ENCODE measurements around the gene FANCC. TPM values are rescaled to one million over a fixed set of nuclear protein-coding genes. Genes with fewer than 3 reads are reported as not detected.

The FANCC gene
- polyA plus RNA-seq, 1 of the 3 experiments (the other 2 are of a cell fraction): 3.5 TPM

DNA sequence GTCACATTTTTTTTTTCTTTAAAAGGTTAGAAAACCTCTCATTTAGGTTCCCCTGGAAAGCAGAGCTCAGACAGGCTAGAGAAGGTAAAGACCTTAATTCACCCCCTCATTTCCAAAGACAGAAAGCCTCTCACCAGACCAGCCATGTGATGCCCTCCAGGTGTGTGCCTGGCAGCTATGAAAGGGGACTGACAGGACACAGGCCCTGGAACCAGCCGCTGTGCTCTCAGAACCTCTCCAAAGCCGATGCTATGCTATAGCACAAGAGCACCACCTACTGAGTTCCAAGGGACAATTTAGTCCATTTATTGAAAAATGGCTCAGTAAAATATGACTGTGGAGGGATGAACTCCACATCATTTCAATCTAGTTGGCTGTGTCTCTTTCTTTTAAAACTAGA, 48.8 kb downstream of the FANCC start:
- 7% methylated on average over 2 of the region's 2 CpGs for WGBS (ENCODE audit: low lambda C conversion rate)
- no peaks in the 10 kb centered on the region for H3F3A ChIP-seq (replicated peaks; ENCODE audit: insufficient read depth)
- H3K27ac ChIP-seq (ENCODE audit: low read depth in 2 of 2, low read length in 1 of 2): peak overlapping the region in 1 of 2 experiments; percentile 75; a peak in 2 of 4 replicates
- no peak overlapping the region for H3K4me3 ChIP-seq (ENCODE audit: low read depth in 2 of 2, low read length in 1 of 2)
- no peak overlapping the region for H3K4me2 ChIP-seq
- no peaks in the 10 kb centered on the region for H3K36me3 ChIP-seq (replicated peaks in 1 of 2; ENCODE audit: control insufficient read depth in 1 of 2, insufficient read depth in 2 of 2, low read length in 1 of 2)
- ChIA-PET CTCF (interaction anchor here (0.6 to 2.8 kb wide), 48 partner anchors 11 to 1255 kb away, joined by 3 to 49 read pairs (median 3); no protein-coding TSS in a partner anchor), POLR2A (interaction anchor here (0.5 kb wide), 1 partner anchor 52 kb away, joined by 3 read pairs; no protein-coding TSS in a partner anchor)
- H3K9me2 ChIP-seq: no peaks in the 10 kb centered on the region
- H2AFZ ChIP-seq (ENCODE audit: low read depth): no peak overlapping the region
- DNase-seq: peak; percentile 77
- H3K27me3 ChIP-seq (ENCODE audit: insufficient read depth): no peaks in the 10 kb centered on the region
- H3K4me1 ChIP-seq (ENCODE audit: control insufficient read depth in 1 of 2, insufficient read depth in 2 of 2, low read depth in 1 of 2, low read length in 1 of 2): peaks cover 0 to 34% of the 10 kb centered on the region in 2 experiments; a peak in 2 of 4 replicates
- H4K20me1 ChIP-seq (ENCODE audit: insufficient read depth): no peaks in the 10 kb centered on the region
- no peaks in the 10 kb centered on the region for H3K79me2 ChIP-seq (ENCODE audit: insufficient read depth)
- H3K9me3 ChIP-seq: no peaks in the 10 kb centered on the region
- no peak overlapping the region for H3K9ac ChIP-seq
- no peak for TF ChIP-seq ELF1 (IDR thresholded peaks at IDR 0.05)
- TF ChIP-seq, protein P1, sequence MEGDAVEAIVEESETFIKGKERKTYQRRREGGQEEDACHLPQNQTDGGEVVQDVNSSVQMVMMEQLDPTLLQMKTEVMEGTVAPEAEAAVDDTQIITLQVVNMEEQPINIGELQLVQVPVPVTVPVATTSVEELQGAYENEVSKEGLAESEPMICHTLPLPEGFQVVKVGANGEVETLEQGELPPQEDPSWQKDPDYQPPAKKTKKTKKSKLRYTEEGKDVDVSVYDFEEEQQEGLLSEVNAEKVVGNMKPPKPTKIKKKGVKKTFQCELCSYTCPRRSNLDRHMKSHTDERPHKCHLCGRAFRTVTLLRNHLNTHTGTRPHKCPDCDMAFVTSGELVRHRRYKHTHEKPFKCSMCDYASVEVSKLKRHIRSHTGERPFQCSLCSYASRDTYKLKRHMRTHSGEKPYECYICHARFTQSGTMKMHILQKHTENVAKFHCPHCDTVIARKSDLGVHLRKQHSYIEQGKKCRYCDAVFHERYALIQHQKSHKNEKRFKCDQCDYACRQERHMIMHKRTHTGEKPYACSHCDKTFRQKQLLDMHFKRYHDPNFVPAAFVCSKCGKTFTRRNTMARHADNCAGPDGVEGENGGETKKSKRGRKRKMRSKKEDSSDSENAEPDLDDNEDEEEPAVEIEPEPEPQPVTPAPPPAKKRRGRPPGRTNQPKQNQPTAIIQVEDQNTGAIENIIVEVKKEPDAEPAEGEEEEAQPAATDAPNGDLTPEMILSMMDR (IDR thresholded peaks at IDR 0.05): peak; percentile 58
- TF ChIP-seq TEAD4 (IDR thresholded peaks at IDR 0.05; ENCODE audit: borderline replicate concordance, insufficient read depth): no peak
- TF ChIP-seq FOXM1 (IDR thresholded peaks at IDR 0.05; ENCODE audit: low read depth): no peak
- TF ChIP-seq FOSL2 (IDR thresholded peaks at IDR 0.05; ENCODE audit: borderline replicate concordance, low read depth): no peak
- 0 out of 2 replicates have a peak, but pooled peaks have one; percentile 40 for TF ChIP-seq TCF12 (IDR thresholded peaks at IDR 0.05)
- TF ChIP-seq EZH2phosphoT487 (IDR thresholded peaks at IDR 0.05; ENCODE audit: borderline replicate concordance, low read depth): no peak
- TF ChIP-seq MEF2A (IDR thresholded peaks at IDR 0.05; ENCODE audit: borderline replicate concordance, low read depth): no peak
- TF ChIP-seq POLR2AphosphoS5 (IDR thresholded peaks at IDR 0.05; ENCODE audit: low read depth, low read length): no peak
- TF ChIP-seq EP300 (IDR thresholded peaks at IDR 0.05; ENCODE audit: borderline replicate concordance in 1 of 2, low read depth in 1 of 2, low read length in 1 of 2): peak in 1 of 2 experiments; percentile 97; a peak in 2 of 4 replicates
- peak; percentile 62; the same call in 1 of the 2 replicates for TF ChIP-seq RCOR1 (IDR thresholded peaks at IDR 0.05; ENCODE audit: low read length)
- TF ChIP-seq USF2 (IDR thresholded peaks at IDR 0.05; ENCODE audit: borderline replicate concordance, low read depth, low read length): no peak
- no peak for TF ChIP-seq JUND (IDR thresholded peaks at IDR 0.05)
- TF ChIP-seq FOXJ3 (CRISPR knock-in tag; IDR thresholded peaks at IDR 0.05): no peak; the same call in 1 of the 2 replicates
- TF ChIP-seq SMC3 (IDR thresholded peaks at IDR 0.05; ENCODE audit: low read depth, low read length): peak; percentile 81
- no peak for TF ChIP-seq ZBTB33 (IDR thresholded peaks at IDR 0.05; ENCODE audit: borderline replicate concordance, low read depth)
- TF ChIP-seq GATA2 (CRISPR knock-in tag; IDR thresholded peaks at IDR 0.05): peak; percentile 43; the same call in 1 of the 2 replicates
- 0 out of 2 replicates have a peak, but pooled peaks have one; percentile 23 for TF ChIP-seq RFX5 (IDR thresholded peaks at IDR 0.05; ENCODE audit: low read length)
- peak; percentile 76 for TF ChIP-seq CHD2 (IDR thresholded peaks at IDR 0.05; ENCODE audit: low read length, partially characterized antibody)
- TF ChIP-seq MAX (IDR thresholded peaks at IDR 0.05; ENCODE audit: low read depth): no peak
- TF ChIP-seq, protein P2, sequence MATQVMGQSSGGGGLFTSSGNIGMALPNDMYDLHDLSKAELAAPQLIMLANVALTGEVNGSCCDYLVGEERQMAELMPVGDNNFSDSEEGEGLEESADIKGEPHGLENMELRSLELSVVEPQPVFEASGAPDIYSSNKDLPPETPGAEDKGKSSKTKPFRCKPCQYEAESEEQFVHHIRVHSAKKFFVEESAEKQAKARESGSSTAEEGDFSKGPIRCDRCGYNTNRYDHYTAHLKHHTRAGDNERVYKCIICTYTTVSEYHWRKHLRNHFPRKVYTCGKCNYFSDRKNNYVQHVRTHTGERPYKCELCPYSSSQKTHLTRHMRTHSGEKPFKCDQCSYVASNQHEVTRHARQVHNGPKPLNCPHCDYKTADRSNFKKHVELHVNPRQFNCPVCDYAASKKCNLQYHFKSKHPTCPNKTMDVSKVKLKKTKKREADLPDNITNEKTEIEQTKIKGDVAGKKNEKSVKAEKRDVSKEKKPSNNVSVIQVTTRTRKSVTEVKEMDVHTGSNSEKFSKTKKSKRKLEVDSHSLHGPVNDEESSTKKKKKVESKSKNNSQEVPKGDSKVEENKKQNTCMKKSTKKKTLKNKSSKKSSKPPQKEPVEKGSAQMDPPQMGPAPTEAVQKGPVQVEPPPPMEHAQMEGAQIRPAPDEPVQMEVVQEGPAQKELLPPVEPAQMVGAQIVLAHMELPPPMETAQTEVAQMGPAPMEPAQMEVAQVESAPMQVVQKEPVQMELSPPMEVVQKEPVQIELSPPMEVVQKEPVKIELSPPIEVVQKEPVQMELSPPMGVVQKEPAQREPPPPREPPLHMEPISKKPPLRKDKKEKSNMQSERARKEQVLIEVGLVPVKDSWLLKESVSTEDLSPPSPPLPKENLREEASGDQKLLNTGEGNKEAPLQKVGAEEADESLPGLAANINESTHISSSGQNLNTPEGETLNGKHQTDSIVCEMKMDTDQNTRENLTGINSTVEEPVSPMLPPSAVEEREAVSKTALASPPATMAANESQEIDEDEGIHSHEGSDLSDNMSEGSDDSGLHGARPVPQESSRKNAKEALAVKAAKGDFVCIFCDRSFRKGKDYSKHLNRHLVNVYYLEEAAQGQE (IDR thresholded peaks at IDR 0.05; ENCODE audit: low read depth, low read length): no peak
- TF ChIP-seq, protein P3, sequence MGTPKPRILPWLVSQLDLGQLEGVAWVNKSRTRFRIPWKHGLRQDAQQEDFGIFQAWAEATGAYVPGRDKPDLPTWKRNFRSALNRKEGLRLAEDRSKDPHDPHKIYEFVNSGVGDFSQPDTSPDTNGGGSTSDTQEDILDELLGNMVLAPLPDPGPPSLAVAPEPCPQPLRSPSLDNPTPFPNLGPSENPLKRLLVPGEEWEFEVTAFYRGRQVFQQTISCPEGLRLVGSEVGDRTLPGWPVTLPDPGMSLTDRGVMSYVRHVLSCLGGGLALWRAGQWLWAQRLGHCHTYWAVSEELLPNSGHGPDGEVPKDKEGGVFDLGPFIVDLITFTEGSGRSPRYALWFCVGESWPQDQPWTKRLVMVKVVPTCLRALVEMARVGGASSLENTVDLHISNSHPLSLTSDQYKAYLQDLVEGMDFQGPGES (IDR thresholded peaks at IDR 0.05; ENCODE audit: low read depth, low read length): no peak
- no peak for TF ChIP-seq TAF1 (IDR thresholded peaks at IDR 0.05; ENCODE audit: borderline replicate concordance, low read depth, low read length)
